ENCODE data around the gene SECISBP2L.

- TF ChIP-seq, protein P1, sequence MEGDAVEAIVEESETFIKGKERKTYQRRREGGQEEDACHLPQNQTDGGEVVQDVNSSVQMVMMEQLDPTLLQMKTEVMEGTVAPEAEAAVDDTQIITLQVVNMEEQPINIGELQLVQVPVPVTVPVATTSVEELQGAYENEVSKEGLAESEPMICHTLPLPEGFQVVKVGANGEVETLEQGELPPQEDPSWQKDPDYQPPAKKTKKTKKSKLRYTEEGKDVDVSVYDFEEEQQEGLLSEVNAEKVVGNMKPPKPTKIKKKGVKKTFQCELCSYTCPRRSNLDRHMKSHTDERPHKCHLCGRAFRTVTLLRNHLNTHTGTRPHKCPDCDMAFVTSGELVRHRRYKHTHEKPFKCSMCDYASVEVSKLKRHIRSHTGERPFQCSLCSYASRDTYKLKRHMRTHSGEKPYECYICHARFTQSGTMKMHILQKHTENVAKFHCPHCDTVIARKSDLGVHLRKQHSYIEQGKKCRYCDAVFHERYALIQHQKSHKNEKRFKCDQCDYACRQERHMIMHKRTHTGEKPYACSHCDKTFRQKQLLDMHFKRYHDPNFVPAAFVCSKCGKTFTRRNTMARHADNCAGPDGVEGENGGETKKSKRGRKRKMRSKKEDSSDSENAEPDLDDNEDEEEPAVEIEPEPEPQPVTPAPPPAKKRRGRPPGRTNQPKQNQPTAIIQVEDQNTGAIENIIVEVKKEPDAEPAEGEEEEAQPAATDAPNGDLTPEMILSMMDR (IDR thresholded peaks at IDR 0.05): no peak
- TF ChIP-seq POLR2A (IDR thresholded peaks at IDR 0.05) (no peak), POLR2AphosphoS5 (IDR thresholded peaks at IDR 0.05) (no peak)
Observed at GRCh38 chr15:48955370-48955769, 90.9 kb downstream of the SECISBP2L start.
